ENCODE results near the gene TRAF3IP1. TPM values are rescaled to one million over a fixed set of nuclear protein-coding genes. Genes with fewer than 3 reads are reported as not detected.

Gene TRAF3IP1
- total and polyA plus RNA-seq, 2 donors (not counting 1 experiment from before 2014, with no cell fraction given) = 1.4 to 15.5 TPM

DNA sequence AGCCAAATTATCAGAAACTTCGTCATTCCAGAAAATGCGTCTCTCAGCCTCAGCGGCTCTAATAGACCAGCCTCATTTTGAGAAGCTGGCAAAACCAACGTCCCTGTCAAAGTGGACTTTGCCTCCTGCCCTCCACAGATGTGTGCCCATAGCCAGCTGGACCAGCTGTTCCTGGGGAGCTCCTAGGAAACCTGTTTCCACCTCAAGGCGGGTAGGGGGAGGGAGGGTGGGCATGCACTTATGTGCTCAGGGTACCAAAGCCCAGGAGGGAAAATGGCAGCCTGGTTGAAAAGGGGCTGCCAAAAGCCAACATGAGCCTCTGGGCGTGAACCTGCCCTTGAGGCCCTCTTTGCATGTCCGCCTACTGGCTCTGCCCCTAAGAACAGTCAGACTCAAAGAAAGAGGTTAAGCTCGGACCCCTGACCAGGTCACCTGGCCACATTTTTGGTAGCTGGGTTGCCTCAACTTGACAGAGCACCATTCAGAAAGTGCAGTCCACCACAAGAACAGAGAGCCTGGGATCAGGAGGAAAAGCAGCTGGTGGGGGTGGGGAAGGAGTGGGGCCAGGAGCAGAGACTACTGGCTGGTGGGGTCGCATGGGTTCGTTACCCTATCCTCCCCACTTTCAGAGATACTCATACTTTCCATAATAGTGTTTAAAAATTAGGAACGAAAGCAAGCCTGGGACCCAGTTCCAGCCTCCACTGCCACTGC is 35.4 kb upstream of the TRAF3IP1 start:
- no peak for ATAC-seq (ENCODE audit: low read depth)
- H3K4me1 Mint-ChIP-seq = peaks cover 59% of the 10 kb centered on the region

DNA sequence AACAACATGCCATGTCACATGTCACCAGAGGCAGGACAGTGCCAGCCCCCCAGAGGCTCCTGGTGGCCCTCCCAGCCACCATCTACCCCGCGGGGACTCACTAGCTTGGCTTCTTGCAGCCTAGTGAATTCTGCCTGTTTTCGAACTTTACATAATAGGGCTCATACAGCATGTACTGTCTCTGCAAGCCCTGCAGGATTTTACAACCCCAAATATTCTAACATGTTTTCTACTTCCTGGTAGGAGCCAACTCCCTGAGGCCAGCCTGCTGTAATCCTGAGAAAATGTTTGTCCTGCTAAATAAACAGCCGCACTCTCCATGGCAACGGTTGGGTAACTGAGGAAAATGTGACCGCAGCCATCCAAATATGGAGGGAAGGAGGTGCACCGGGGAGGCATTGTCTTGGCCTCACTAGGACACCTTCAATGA is 34.6 kb upstream of the TRAF3IP1 start:
- H3K27me3 ChIP-seq (replicated peaks in 1 of 4; ENCODE audit: control extremely low read depth in 1 of 4, control insufficient read depth in 3 of 4, insufficient read depth in 4 of 4, low read length in 3 of 4) = no peaks in the 10 kb centered on the region
- H3K4me3 ChIP-seq (ENCODE audit: control extremely low read depth in 1 of 5, extremely low read depth in 1 of 5, insufficient read depth in 1 of 5, low read depth in 2 of 5, low read length in 4 of 5) = no peak overlapping the region
- Mint-ChIP-seq H3K9me3 (ENCODE audit: insufficient read depth) (no peaks in the 10 kb centered on the region), H3K4me1 (peaks cover 59% of the 10 kb centered on the region), H3K27ac (no peak overlapping the region), H3K4me3 (no peak overlapping the region), H3K27me3 (no peaks in the 10 kb centered on the region)
- no peak overlapping the region for H2AFZ ChIP-seq (ENCODE audit: insufficient read depth, low read depth, low read length, poor library complexity, severe bottlenecking)
- no peak overlapping the region for H3K9ac ChIP-seq (ENCODE audit: low read length)
- ATAC-seq (ENCODE audit: low read depth) (no peak), DNase-seq (no peak)
- ChIA-PET POLR2A (no interaction called here), CTCF (interaction anchor here (0.9 to 1.1 kb wide), 3 partner anchors 21 to 27 kb away, joined by 3 read pairs; no protein-coding TSS in a partner anchor)
- H3K27ac ChIP-seq (ENCODE audit: low read length in 2 of 2) = no peak overlapping the region
- H3K79me2 ChIP-seq (ENCODE audit: control insufficient read depth, insufficient read depth, low read length) = peaks cover 68% of the 10 kb centered on the region
- intact Hi-C loops (cut with micrococcal nuclease) = loop anchor here (10.0 kb wide), 1 partner anchor 611 kb away; no protein-coding TSS in a partner anchor
- no peaks in the 10 kb centered on the region for H3K36me3 ChIP-seq (replicated peaks in 1 of 2; ENCODE audit: control extremely low read depth in 1 of 2, control insufficient read depth in 1 of 2, extremely low read depth in 1 of 2, insufficient read depth in 2 of 2, low read length in 1 of 2)
- WGBS (ENCODE audit: insufficient coverage) = 95% methylated on average over 4 of the region's 7 CpGs
- H4K20me1 ChIP-seq (ENCODE audit: control insufficient read depth, insufficient read depth, low read length, poor library complexity, severe bottlenecking) = peaks cover 45% of the 10 kb centered on the region
- H3K9me3 ChIP-seq (ENCODE audit: control extremely low read depth in 1 of 3, control insufficient read depth in 2 of 3, insufficient read depth in 1 of 3, low read length in 2 of 3) = peaks cover 0 to 4% (median 0%) of the 10 kb centered on the region in 3 donors
- no peak for TF ChIP-seq EZH2 (IDR thresholded peaks at IDR 0.05; ENCODE audit: borderline replicate concordance, insufficient read depth, low read depth, low read length, poor library complexity, severe bottlenecking)
- TF ChIP-seq, protein P1, sequence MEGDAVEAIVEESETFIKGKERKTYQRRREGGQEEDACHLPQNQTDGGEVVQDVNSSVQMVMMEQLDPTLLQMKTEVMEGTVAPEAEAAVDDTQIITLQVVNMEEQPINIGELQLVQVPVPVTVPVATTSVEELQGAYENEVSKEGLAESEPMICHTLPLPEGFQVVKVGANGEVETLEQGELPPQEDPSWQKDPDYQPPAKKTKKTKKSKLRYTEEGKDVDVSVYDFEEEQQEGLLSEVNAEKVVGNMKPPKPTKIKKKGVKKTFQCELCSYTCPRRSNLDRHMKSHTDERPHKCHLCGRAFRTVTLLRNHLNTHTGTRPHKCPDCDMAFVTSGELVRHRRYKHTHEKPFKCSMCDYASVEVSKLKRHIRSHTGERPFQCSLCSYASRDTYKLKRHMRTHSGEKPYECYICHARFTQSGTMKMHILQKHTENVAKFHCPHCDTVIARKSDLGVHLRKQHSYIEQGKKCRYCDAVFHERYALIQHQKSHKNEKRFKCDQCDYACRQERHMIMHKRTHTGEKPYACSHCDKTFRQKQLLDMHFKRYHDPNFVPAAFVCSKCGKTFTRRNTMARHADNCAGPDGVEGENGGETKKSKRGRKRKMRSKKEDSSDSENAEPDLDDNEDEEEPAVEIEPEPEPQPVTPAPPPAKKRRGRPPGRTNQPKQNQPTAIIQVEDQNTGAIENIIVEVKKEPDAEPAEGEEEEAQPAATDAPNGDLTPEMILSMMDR (IDR thresholded peaks at IDR 0.05) = no peak
- peaks cover 28 to 39% of the 10 kb centered on the region in 2 donors for H3K4me1 ChIP-seq (ENCODE audit: control insufficient read depth in 2 of 2, insufficient read depth in 2 of 2, low read length in 2 of 2)
- H3K4me2 ChIP-seq (replicated peaks; ENCODE audit: low read depth, low read length, poor library complexity, severe bottlenecking) = no peak overlapping the region

More for the DNA sequence above, 35.4 kb upstream of the TRAF3IP1 start:
- no peak overlapping the region for H3K4me3 ChIP-seq (ENCODE audit: control extremely low read depth in 1 of 5, extremely low read depth in 1 of 5, insufficient read depth in 1 of 5, low read depth in 2 of 5, low read length in 4 of 5)
- intact Hi-C loops (cut with micrococcal nuclease) = loop anchor here (10.0 kb wide), 1 partner anchor 610 kb away; no protein-coding TSS in a partner anchor
- ChIA-PET CTCF (interaction anchor here (0.9 kb wide), 1 partner anchor 21 kb away, joined by 3 read pairs; no protein-coding TSS in a partner anchor), POLR2A (no interaction called here)
- H3K4me1 ChIP-seq (ENCODE audit: control insufficient read depth in 2 of 2, insufficient read depth in 2 of 2, low read length in 2 of 2) = peaks cover 28 to 37% of the 10 kb centered on the region in 2 donors
- no peak for DNase-seq
- H3K9me3 ChIP-seq (ENCODE audit: control extremely low read depth in 1 of 3, control insufficient read depth in 2 of 3, insufficient read depth in 1 of 3, low read length in 2 of 3) = peaks cover 0 to 4% (median 0%) of the 10 kb centered on the region in 3 donors
- no peaks in the 10 kb centered on the region for H3K36me3 ChIP-seq (replicated peaks in 1 of 2; ENCODE audit: control extremely low read depth in 1 of 2, control insufficient read depth in 1 of 2, extremely low read depth in 1 of 2, insufficient read depth in 2 of 2, low read length in 1 of 2)
- H3K27ac Mint-ChIP-seq = no peak overlapping the region
- H3K79me2 ChIP-seq (ENCODE audit: control insufficient read depth, insufficient read depth, low read length) = peaks cover 72% of the 10 kb centered on the region
- H3K4me2 ChIP-seq (replicated peaks; ENCODE audit: low read depth, low read length, poor library complexity, severe bottlenecking) = no peak overlapping the region
- H3K27ac ChIP-seq (ENCODE audit: low read length in 2 of 2) = no peak overlapping the region
- no peaks in the 10 kb centered on the region for H3K27me3 ChIP-seq (replicated peaks in 1 of 4; ENCODE audit: control extremely low read depth in 1 of 4, control insufficient read depth in 3 of 4, insufficient read depth in 4 of 4, low read length in 3 of 4)
- no peak overlapping the region for H3K9ac ChIP-seq (ENCODE audit: low read length)
- H3K4me3 Mint-ChIP-seq = no peak overlapping the region
- H3K27me3 Mint-ChIP-seq = no peaks in the 10 kb centered on the region
- H3K9me3 Mint-ChIP-seq (ENCODE audit: insufficient read depth) = no peaks in the 10 kb centered on the region
- H2AFZ ChIP-seq (ENCODE audit: insufficient read depth, low read depth, low read length, poor library complexity, severe bottlenecking) = no peak overlapping the region
- TF ChIP-seq, protein P1 (IDR thresholded peaks at IDR 0.05) = no peak
- no peak for TF ChIP-seq EZH2 (IDR thresholded peaks at IDR 0.05; ENCODE audit: borderline replicate concordance, insufficient read depth, low read depth, low read length, poor library complexity, severe bottlenecking)
- peaks cover 51% of the 10 kb centered on the region for H4K20me1 ChIP-seq (ENCODE audit: control insufficient read depth, insufficient read depth, low read length, poor library complexity, severe bottlenecking)
- 92% methylated on average over 8 of the region's 11 CpGs for WGBS (ENCODE audit: insufficient coverage)

Data from B cell (primary cell).